ENCODE measurements around the gene COL6A2.
"Not testable (repeated sequence)": the region's sequence is repeated elsewhere in the genome, so short reads cannot be mapped to it uniquely, and the experiment has no call there.

The COL6A2 gene

GRCh38 chr21:46060596-46061061 is 37.3 kb upstream of the COL6A2 start:
- DNase-seq (ENCODE audit: low read depth in 3 of 3, low spot score in 1 of 3): no peak

- DNase-seq (ENCODE audit: low read depth in 3 of 3, low spot score in 1 of 3): no peak
These were observed 36.8 kb upstream of the COL6A2 start for GRCh38 chr21:46061063-46061462.

DNA sequence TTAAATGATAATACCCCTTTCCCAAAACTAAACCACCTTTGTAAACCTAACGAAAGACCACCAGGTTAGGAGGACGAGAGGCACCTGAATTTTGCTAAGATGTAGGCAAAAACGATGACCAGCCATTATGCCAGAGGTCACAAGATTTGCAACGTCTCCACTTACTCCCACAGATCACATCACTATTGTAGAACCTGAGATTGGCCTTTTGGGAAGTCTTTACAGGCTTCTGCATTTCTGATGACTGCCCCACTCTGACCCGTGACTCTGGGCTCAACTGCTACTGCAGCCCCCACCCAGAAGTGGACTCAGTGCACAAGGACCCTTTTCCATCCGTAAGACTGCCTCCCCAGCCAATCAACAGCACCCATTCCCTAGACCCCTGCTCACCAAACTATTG is 36.4 kb upstream of the COL6A2 start:
- no peak for DNase-seq (ENCODE audit: low read depth in 3 of 3, low spot score in 1 of 3)

GRCh38 chr21:46061950-46062349 is 36.0 kb upstream of the COL6A2 start:
- DNase-seq (ENCODE audit: low read depth in 3 of 3, low spot score in 1 of 3): no peak

GRCh38 chr21:46062471-46063211 is 35.3 kb upstream of the COL6A2 start:
- DNase-seq (ENCODE audit: low read depth in 3 of 3, low spot score in 1 of 3): no peak

- DNase-seq (ENCODE audit: low read depth in 3 of 3, low spot score in 1 of 3): no peak
These were observed 34.7 kb upstream of the COL6A2 start for GRCh38 chr21:46063227-46063626.

DNA sequence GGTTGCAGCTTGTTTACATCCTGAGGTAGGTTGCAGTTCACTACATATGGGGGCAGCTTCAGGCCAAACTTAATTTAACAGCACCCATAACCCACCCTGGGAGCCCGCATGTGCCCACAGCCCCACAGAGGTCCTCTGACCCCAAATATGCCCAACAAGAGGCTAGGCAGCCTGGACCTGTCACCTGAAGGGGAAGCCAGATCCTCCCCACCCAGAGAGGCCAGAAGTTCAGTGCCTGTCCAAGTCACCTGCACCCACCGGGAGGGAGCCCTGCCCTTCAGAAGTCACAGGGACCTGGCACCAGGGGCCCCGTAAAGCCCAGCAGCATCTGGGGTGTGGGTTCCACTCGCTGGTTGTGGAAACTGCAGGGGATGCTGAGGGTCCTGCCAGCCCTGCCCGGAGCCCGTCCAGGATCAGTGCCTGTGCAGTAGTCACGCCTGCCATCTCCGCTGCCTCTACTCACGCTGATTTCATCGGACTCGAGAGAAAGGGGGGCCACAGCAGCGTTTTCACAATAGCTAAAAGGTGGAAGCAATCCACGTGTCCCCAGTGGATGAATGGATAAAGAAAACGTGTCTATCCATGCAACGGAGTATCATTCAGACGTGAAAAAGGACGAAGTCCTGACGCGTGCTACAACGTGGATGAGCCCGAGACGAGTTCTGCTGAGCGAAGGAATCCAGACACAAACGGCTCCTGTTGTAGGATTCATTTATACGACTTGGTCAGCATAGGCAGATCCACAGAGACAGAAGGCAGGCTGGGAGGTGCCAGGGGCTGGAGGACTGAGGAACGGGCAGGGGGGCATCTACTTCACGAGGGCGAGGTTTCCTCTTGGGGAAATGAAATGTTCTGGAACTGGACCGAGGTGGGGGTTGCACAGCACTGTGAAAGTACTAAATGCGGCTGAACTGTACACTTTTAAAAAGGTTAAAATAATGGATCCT is 33.9 kb upstream of the COL6A2 start:
- no peak for DNase-seq (ENCODE audit: low read depth in 3 of 3, low spot score in 1 of 3)

DNA sequence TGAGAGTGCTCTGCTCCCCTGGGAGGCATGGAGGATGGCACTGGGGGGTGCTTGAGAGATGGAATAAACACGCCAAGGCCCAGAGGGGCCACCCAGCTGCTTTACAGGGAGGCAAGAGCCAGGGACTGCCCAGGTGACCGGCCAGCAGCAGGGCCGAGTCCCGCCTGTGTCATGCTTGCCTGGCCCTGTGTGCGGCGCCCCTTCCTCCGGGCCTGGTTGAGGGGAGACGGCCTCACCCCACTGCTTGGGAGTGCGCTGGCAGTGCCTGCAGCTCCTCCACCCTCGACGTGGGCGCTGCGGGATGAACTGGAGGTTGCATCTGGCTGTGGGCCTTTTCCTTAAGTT is 33.1 kb upstream of the COL6A2 start:
- DNase-seq (ENCODE audit: low read depth in 3 of 3, low spot score in 1 of 3): no peak

GRCh38 chr21:46065215-46065913 is 32.5 kb upstream of the COL6A2 start:
- no peak for DNase-seq (ENCODE audit: low read depth in 3 of 3, low spot score in 1 of 3)

DNA sequence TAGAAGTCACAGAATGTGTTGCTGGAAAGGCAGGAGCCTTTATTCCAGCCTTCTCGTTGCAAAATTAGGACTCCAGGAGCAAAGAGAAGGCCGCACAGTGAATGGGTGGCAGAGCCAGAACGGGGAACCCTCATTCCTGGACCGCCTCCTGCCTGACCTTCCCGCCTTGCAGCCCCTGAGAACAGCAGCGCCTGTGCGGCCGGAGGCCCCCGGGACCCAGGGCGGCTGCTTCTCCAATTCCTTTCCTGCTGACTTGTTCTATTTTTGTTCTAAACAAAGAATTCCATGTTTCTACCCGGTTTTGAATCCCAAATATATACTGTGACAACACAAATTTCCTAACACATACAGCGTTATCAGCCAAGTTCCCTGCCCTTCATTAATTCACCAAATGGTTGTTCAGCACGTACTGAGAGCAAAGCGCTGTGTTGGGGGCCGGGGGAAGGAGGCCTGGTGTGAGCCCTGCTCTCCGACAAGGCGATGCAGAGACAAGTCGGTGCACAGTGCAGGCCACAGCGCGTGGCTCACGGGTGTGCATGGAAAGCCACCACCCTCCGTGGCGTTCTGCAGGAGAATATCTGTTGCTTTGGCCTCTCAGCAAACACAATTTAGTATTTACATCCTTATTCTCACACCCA is 31.9 kb upstream of the COL6A2 start:
- no peak for DNase-seq (ENCODE audit: low read depth in 3 of 3, low spot score in 1 of 3)

- DNase-seq (ENCODE audit: low read depth in 3 of 3, low spot score in 1 of 3): no peak
These were observed 31.2 kb upstream of the COL6A2 start for GRCh38 chr21:46066591-46067331.

GRCh38 chr21:46067505-46068201 is 30.3 kb upstream of the COL6A2 start:
- no peak for DNase-seq (ENCODE audit: low read depth in 3 of 3, low spot score in 1 of 3)

DNA sequence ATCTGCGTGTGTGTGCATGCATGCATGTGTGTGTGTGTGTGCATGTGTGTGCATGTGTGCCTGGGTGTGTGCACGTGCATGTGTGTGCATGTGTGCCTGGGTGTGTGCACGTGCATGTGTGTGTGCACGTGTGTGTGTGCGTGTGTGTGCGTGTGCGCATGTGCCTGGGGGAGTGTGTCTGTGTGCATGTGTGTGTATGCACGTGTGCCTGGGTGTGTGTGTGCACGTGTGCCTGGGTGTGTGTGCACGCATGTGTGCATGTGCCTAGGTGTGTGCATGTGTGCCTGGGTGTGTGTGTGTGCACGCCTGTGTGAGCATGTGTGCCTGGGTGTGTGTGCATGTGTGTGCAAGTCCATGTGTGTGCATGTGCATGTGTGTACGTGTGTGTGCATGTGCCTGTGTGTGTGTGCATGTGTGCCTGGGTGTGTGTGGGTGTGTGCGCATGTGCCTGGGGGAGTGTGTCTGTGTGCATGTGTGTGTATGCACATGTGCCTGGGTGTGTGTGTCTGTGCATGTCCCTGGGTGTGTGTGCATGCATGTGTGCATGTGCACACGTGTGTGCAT is 29.3 kb upstream of the COL6A2 start:
- no peak for DNase-seq (ENCODE audit: low read depth in 3 of 3, low spot score in 1 of 3)

GRCh38 chr21:46069166-46069565 is 28.7 kb upstream of the COL6A2 start:
- DNase-seq (ENCODE audit: low read depth in 3 of 3, low spot score in 1 of 3): no peak

DNA sequence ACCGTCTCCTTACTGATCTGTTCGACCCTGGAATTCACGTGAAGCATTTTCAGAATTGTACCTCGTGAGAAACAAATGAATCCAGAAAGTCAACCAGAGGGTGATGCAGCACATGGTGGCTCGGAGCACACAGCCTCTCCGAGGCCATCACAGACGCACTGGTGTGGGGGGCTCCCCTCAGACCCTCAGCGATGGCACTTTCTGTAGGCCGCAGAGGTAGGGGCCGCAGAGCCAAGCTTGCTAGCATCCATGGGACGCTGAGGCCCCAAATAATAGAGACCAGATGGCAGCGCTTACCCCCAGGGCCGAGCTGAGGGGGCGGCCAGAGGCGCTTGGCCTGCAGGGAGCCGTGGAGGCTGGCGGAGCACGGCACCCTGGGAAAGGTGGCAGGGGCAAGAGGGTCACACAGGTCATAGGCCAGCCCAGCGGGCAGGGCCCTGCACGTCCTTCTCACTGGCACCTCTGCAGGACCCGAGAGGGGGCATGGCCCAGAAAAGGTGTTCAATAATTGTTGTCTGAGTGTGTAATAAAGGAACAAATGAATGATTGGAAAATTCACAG is 28.1 kb upstream of the COL6A2 start:
- no peak for DNase-seq (ENCODE audit: low read depth in 3 of 3, low spot score in 1 of 3)

- DNase-seq (ENCODE audit: low read depth in 3 of 3, low spot score in 1 of 3): no peak
These were observed 26.8 kb upstream of the COL6A2 start for GRCh38 chr21:46071082-46071481.

DNA sequence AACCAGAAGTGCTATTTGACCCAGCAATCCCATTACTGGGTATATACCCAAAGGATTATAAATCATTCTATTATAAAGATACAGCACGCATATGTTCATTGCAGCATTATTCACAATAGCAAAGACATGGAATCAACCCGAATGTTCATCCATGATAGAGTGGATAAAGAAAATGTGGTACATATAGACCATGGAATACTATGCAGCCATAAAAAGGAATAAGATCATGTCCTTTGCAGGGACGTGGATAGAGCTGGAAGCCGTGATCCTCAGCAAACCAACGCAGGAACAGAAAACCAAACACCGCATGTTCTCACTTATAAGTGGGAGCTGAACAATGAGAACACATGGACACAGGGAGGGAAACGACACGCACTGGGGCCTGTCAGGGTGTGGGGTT is 21.2 kb upstream of the COL6A2 start:
- DNase-seq (ENCODE audit: low read depth in 3 of 3, low spot score in 1 of 3): not testable (repeated sequence)

DNA sequence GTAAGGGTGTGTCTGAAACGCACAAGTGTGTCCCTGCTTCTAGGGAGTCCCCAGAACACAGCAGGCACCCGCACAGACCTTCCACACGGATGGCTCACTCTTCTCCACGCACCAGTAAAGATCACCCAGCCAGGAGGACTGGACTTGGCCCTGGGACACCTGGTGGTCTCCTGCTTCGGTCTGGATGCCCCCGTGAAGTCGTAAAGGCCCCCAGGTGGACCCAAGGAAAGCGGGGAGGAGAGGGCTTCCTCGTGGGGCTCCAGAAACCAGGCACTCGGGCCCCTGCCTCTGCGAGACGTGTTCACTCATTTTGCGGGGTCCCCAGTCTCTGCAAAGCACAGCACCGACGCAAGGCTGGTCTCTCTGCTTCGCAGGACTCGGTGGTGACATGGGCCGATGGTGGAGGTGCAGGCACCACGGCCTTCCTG is 20.2 kb upstream of the COL6A2 start:
- DNase-seq (ENCODE audit: low read depth in 3 of 3, low spot score in 1 of 3): no peak

GRCh38 chr21:46078322-46078977 is 19.5 kb upstream of the COL6A2 start:
- no peak for DNase-seq (ENCODE audit: low read depth in 3 of 3, low spot score in 1 of 3)
